Activated CD4-positive, alpha-beta T cell treated with anti-CD3 and anti-CD28 coated beads, Interleukin-2, Interleukin-6, amounts not matched to agents 100 ng/mL and 50 ng/mL, durations not matched to agents 16 hours and 8 hours (primary cell): Measurements from ENCODE around the gene QSOX1.

Experiments
- DNase-seq: peaks from one replicate; pipeline ENCODE4 v3.0.0-alpha.2; 2020

QSOX1 gene

DNA sequence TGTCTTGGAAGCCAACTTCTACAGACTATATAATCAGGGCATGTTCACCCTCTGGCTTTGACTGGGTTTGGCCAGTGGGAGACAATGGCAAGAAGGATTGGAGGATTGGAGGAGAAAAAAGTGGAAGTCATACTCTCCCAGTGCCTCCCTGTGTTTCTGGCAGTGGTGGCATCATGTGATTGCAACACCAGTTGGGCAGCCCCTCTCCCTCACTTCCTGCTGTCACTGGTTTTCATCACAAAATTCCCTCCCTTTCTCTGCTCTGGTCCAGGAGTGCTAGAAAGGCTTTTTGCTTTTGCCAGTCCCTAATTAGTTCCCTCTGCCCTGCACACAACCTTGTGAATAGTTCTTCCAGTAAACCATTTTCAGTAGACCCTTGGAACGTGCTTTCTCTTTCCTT, 3.7 kb upstream of the QSOX1 start:
- no peak for DNase-seq

DNA sequence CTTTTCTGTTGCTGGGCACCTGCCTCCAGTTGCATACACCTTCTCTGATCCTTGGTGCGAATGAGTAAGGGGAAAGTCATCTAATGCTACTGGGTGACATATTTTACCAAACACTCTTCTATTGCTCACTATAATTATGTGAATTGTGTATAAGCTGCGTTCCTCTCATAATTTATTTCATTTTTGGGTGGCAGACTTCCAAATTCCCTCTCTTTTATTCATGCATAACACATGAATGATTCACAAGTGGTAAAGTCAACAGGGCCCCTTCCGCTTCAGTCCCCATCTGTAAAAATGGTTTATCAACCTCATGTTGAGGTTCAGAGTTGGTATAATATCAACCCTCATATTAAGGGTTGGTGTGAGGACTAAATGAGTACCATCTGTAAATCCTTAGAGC, 3.2 kb upstream of the QSOX1 start:
- DNase-seq = no peak

GRCh38 chr1:180152588-180152987, 2.1 kb upstream of the QSOX1 start:
- DNase-seq = no peak

DNA sequence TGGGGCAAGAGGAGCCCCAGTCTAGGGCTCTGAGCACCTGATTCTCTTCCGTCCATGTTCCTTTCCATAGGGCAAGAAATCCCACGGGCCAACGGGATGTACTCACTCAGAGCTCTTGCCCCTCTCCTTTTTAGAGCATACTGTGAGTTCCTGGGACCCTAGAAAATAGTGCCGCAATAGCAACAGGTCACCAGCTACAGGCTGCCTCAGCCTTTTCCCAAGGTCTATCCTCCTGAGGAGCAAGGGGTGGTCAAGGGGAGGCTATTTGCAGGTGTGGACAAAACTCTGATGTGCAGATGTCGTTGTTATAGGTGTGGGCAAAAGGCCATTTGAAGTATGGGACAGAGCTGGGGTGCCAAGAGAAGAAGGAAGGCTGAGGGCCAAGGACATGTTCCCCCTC, 1.6 kb upstream of the QSOX1 start:
- DNase-seq = no peak

DNA sequence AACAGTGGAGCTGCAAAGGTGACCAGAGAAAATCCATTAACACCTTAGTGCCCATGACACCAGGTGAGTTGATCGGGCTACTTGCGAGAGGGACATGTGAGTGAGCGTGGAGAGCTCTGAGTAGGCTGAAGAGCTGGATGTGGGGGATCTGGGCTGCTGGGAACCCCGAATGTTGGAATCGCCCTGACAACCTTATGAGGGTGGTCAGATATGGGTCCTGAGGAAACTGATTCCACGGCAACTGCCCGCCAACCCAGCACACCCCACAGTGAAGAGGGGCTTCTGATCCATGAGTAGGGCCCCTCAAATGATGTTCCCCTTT, 705 bp upstream of the QSOX1 start:
- no peak for DNase-seq

GRCh38 chr1:180155182-180155682, 563 bp downstream of the QSOX1 start:
- peak; percentile 19 for DNase-seq

DNA sequence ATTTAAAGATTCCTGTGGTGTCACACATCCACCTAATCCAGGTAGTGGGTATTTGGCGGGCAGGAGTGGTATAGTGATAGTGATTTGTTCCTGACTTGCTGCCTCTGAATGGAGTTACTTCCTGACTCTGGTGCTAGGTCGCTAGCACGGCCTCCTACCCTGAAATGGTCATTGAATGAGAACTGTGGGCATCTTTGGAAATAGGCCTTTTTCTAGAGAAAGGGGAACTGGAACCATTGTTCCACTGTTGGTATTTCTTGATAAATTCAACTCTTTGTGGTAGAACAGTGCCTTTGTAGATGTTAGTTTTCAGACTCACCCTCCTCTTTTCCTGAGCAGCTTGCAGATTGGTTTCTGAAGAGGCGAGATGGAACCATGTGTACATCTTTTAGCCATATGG, 1.5 kb downstream of the QSOX1 start:
- DNase-seq = no peak

GRCh38 chr1:180156631-180157091, 2.0 kb downstream of the QSOX1 start:
- DNase-seq = no peak

GRCh38 chr1:180157108-180157507, 2.4 kb downstream of the QSOX1 start:
- no peak for DNase-seq

DNA sequence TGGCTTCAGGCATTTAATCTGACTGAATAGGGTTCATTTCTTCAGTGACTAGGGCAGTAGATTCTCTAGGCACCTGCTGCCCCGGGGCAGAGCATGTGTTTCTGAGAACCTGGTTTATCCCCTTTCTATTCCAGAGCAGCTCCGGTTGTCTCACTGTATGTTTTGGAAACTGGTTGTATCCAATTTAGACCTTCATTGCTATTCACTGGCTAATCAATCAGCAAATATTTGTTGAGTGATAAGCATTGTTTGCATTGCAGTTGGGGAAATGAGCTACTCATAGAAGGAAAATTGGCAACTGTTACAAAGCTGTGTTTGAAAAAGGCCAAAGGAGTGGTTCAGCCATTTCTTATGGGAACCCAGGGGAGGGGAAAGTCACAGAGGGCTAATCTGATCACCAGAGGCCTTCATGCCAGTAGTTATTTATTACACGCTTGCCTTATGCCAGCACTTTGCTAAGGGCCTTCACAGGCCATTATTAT, 2.9 kb downstream of the QSOX1 start:
- no peak for DNase-seq

GRCh38 chr1:180158149-180159147, 3.8 kb downstream of the QSOX1 start:
- no peak for DNase-seq

- no peak for DNase-seq
These were observed 5.7 kb downstream of the QSOX1 start for GRCh38 chr1:180160357-180160756.

- DNase-seq = no peak
These were observed 8.4 kb downstream of the QSOX1 start for GRCh38 chr1:180163041-180163440.

GRCh38 chr1:180165096-180165495, 10.4 kb downstream of the QSOX1 start:
- no peak for DNase-seq

- no peak for DNase-seq
These were observed 11.1 kb downstream of the QSOX1 start for GRCh38 chr1:180165509-180166435.

GRCh38 chr1:180166436-180166800, 11.7 kb downstream of the QSOX1 start:
- DNase-seq = no peak

GRCh38 chr1:180167021-180167701, 12.5 kb downstream of the QSOX1 start:
- DNase-seq = no peak

DNA sequence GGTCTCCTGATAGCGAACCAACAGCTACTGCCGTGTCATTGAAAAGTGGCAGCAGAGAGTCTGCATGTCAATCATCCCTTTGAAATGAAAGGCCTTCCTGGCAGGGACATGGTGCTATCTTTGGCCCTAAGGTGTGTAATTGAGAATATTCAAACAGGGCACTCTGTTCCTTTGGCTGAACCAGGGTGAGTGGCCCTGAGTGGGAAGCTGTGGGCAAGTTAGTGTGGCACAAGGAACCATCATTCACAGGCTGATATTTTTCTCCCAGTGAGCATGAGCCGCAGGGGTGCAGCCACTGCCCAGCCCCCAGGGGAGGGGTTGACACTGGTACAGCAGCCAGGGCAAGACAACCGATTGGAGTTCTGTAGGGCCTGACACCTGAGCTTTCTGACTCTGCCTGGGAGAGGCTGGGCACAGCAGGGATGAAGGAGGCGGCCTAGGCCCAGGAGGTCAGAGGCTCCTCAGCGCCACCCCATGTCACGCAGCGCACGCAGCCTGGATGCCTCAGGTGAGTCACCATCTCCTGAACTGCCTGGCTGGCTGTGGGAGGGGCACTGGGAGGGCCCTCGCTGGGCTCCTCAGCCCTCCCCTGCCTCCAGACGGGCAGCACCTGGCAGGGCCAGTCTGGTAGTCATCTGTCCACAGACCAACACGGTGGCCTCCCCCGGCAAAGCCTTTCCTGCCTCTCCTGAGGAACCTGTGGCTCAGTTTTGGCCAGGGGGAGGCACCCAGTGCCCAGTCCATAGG, 13.2 kb downstream of the QSOX1 start:
- no peak for DNase-seq

GRCh38 chr1:180168786-180169639, 14.3 kb downstream of the QSOX1 start:
- DNase-seq = peak; percentile 45

GRCh38 chr1:180169640-180170195, 15.0 kb downstream of the QSOX1 start:
- no peak for DNase-seq
